Endodermal cell (in vitro differentiated cells): ENCODE data around the gene ROR1. TPM values are rescaled to one million over a fixed set of nuclear protein-coding genes. Genes with fewer than 3 reads are reported as not detected.

Experiments used
- DNase-seq: peaks from one replicate; pipeline ENCODE4 v3.0.0-alpha.2; 2017
- H3K27ac ChIP-seq: 2 replicates; pipeline ENCODE4 v1.5.1; 2013; ENCODE audit warnings: mild to moderate bottlenecking, low read depth, low read length, moderate library complexity
- H3K27me3 ChIP-seq: 2 replicates; pipeline ENCODE4 v1.6.1; 2013; ENCODE audit warnings: mild to moderate bottlenecking, low read length, moderate library complexity; ENCODE audit not compliant: insufficient read depth, control insufficient read depth, poor library complexity, severe bottlenecking
- H3K36me3 ChIP-seq: 2 replicates; pipeline ENCODE4 v1.7.0; 2013; ENCODE audit warnings: mild to moderate bottlenecking, low read length, moderate library complexity; ENCODE audit not compliant: control insufficient read depth, insufficient read depth
- H3K4me1 ChIP-seq: one replicate; pipeline ENCODE4 v1.7.0; 2013; ENCODE audit warnings: low read length; ENCODE audit not compliant: control insufficient read depth, insufficient read depth
- H3K4me3 ChIP-seq: 2 replicates; pipeline ENCODE4 v1.5.1; 2013; ENCODE audit warnings: mild to moderate bottlenecking, low read length, moderate library complexity
- H3K9ac ChIP-seq: 2 replicates; pipeline ENCODE4 v1.6.1; 2013; ENCODE audit warnings: mild to moderate bottlenecking, low read length, moderate library complexity; ENCODE audit not compliant: poor library complexity, severe bottlenecking; ENCODE audit errors: extremely low read depth
- H3K9me3 ChIP-seq: 2 replicates; pipeline ENCODE4 v1.6.1; 2013; ENCODE audit warnings: mild to moderate bottlenecking, low read length, moderate library complexity; ENCODE audit not compliant: control insufficient read depth
- H3K27ac Mint-ChIP-seq: 2 replicates; pipeline ENCODE4 v1.8.0; 2020; ENCODE audit warnings: mixed read lengths
- H3K27me3 Mint-ChIP-seq: 2 replicates; pipeline ENCODE4 v1.8.0; 2021; ENCODE audit warnings: mild to moderate bottlenecking, mixed read lengths; ENCODE audit not compliant: insufficient read depth
- H3K36me3 Mint-ChIP-seq: 2 replicates; pipeline ENCODE4 v1.8.0; 2020; ENCODE audit warnings: low read depth, mixed read lengths
- H3K4me1 Mint-ChIP-seq: 2 replicates; pipeline ENCODE4 v1.8.0; 2020; ENCODE audit warnings: mixed read lengths
- H3K4me3 Mint-ChIP-seq: 2 replicates; pipeline ENCODE4 v1.8.0; 2020; ENCODE audit warnings: mild to moderate bottlenecking, moderate library complexity, mixed read lengths
- H3K9me3 Mint-ChIP-seq: 2 replicates; pipeline ENCODE4 v1.8.0; 2020; ENCODE audit warnings: mild to moderate bottlenecking, mixed read lengths
- WGBS, 2 experiments: methylation state at CpG; one replicate each; pipeline versions ENCODE4 v1.1.5 to v1.1.7; 2013; ENCODE audit warnings: missing lambda C conversion rate in 2 of 2, mixed read lengths in 1 of 2; ENCODE audit not compliant: insufficient coverage in 1 of 2, insufficient read length in 1 of 2; 5-methylcytosine and 5-hydroxymethylcytosine counted together
- total RNA-seq, 2 donors: library from RNA; stranded (reverse); fragmentation: NEBNext Ultra II Directional in 1 of 2; extraction: Animal tissue kit (Norgen Biotek cat#: 25700) in 1 of 2; gene quantifications; 2 replicates in 1 of 2; 3 replicates in 1 of 2; pipeline ENCODE4 v1.2.1, GENCODE V29; 2021
- TF ChIP-seq, protein P1 (sequence below): fragments of 200-600 bp; sonication (generic); conservative IDR thresholded peaks from 2 replicates; pipeline ENCODE4 v1.5.0; 2021; ENCODE audit warnings: antibody characterized with exemption, mild to moderate bottlenecking

The ROR1 gene
- total RNA-seq, 2 donors from 2014 or later: 77.4 to 77.9 TPM

DNA sequence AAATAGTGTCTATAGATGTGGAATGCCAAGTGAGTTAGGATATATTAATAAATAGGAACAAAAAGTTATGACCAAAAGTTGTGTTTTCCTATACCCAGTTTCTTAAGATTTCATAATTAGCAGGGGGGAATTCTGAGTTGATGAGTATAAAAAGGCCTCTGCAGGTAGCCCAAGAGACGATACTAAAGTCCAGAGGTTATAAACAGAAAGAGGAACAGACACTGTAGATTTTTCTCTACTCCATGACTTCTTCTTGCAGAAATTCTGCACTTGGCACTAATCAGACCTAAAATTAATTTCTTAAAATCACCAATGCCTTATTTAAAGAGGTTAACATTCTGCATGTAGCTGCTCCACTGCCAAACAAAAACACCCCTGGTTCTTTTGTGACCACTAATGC lies 62.6 kb downstream of the ROR1 start:
- no peaks in the 10 kb centered on the region for H3K27me3 Mint-ChIP-seq
- H3K27ac Mint-ChIP-seq: no peak overlapping the region
- 83 to 96% methylated on average over 1 of the region's 1 CpG for WGBS, 2 experiments

DNA sequence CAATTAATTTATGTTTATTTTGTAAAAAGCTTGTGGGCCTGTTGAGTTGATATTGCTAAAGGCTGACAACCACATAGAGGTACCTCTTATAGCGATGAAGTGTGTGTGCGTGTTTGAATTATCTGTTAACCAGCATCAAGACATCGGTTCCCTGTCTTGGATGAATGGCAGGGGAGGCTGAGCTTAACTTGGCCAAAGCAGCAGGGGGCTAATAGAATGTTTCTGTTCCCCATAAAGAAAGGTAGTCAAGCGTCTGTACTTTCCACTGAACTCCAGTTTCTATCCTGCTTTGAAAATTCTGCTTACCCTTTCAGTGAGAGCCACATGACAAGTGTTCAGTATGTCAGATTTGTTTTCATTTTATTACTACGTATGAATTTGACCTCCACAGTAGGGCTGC lies 63.0 kb downstream of the ROR1 start:
- Mint-ChIP-seq H3K36me3 (no peaks in the 10 kb centered on the region), H3K9me3 (no peaks in the 10 kb centered on the region), H3K4me1 (peaks cover 54% of the 10 kb centered on the region), H3K27ac (no peak overlapping the region), H3K4me3 (no peak overlapping the region), H3K27me3 (no peaks in the 10 kb centered on the region)
- peaks cover 14% of the 10 kb centered on the region for H3K4me1 ChIP-seq
- no peak overlapping the region for H3K4me3 ChIP-seq
- H3K36me3 ChIP-seq: no peaks in the 10 kb centered on the region
- H3K27ac ChIP-seq: no peak overlapping the region
- no peak for DNase-seq
- H3K9ac ChIP-seq: no peak overlapping the region
- no peaks in the 10 kb centered on the region for H3K9me3 ChIP-seq
- TF ChIP-seq, protein P1, sequence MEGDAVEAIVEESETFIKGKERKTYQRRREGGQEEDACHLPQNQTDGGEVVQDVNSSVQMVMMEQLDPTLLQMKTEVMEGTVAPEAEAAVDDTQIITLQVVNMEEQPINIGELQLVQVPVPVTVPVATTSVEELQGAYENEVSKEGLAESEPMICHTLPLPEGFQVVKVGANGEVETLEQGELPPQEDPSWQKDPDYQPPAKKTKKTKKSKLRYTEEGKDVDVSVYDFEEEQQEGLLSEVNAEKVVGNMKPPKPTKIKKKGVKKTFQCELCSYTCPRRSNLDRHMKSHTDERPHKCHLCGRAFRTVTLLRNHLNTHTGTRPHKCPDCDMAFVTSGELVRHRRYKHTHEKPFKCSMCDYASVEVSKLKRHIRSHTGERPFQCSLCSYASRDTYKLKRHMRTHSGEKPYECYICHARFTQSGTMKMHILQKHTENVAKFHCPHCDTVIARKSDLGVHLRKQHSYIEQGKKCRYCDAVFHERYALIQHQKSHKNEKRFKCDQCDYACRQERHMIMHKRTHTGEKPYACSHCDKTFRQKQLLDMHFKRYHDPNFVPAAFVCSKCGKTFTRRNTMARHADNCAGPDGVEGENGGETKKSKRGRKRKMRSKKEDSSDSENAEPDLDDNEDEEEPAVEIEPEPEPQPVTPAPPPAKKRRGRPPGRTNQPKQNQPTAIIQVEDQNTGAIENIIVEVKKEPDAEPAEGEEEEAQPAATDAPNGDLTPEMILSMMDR: no peak
- WGBS, 2 experiments: 67 to 78% methylated on average over 4 to 5 of the region's 5 CpGs
- no peaks in the 10 kb centered on the region for H3K27me3 ChIP-seq

More for the DNA sequence above, 62.6 kb downstream of the ROR1 start:
- TF ChIP-seq, protein P1: no peak
- Histone ChIP-seq H3K36me3 (no peaks in the 10 kb centered on the region), H3K27ac (no peak overlapping the region), H3K9me3 (no peaks in the 10 kb centered on the region), H3K27me3 (no peaks in the 10 kb centered on the region), H3K9ac (no peak overlapping the region), H3K4me3 (no peak overlapping the region), H3K4me1 (peaks cover 14% of the 10 kb centered on the region)
- no peaks in the 10 kb centered on the region for H3K36me3 Mint-ChIP-seq
- H3K4me3 Mint-ChIP-seq: no peak overlapping the region
- H3K9me3 Mint-ChIP-seq: no peaks in the 10 kb centered on the region
- DNase-seq: no peak
- peaks cover 56% of the 10 kb centered on the region for H3K4me1 Mint-ChIP-seq

- no peaks in the 10 kb centered on the region for H3K27me3 Mint-ChIP-seq
- peak overlapping the region; percentile 8 for H3K4me3 Mint-ChIP-seq
- H3K27ac Mint-ChIP-seq: peak overlapping the region; percentile 75
- no peaks in the 10 kb centered on the region for H3K9me3 Mint-ChIP-seq
- 89 to 92% methylated on average over 3 to 7 of the region's 7 CpGs for WGBS, 2 experiments
- TF ChIP-seq, protein P1: no peak
- Histone ChIP-seq H3K9ac (no peak overlapping the region), H3K27ac (no peak overlapping the region), H3K4me1 (peaks cover 21% of the 10 kb centered on the region), H3K4me3 (no peak overlapping the region), H3K27me3 (peaks cover 11% of the 10 kb centered on the region), H3K36me3 (no peaks in the 10 kb centered on the region), H3K9me3 (no peaks in the 10 kb centered on the region)
- H3K36me3 Mint-ChIP-seq: peaks cover 6% of the 10 kb centered on the region
- H3K4me1 Mint-ChIP-seq: peaks cover 64% of the 10 kb centered on the region
- no peak for DNase-seq
Observed at GRCh38 chr1:63843010-63843409, 69.2 kb downstream of the ROR1 start.
